ENCODE measurements around the gene TJP3. TPM values are rescaled to one million over a fixed set of nuclear protein-coding genes. Genes with fewer than 3 reads are reported as not detected.

TJP3 gene, protein sequence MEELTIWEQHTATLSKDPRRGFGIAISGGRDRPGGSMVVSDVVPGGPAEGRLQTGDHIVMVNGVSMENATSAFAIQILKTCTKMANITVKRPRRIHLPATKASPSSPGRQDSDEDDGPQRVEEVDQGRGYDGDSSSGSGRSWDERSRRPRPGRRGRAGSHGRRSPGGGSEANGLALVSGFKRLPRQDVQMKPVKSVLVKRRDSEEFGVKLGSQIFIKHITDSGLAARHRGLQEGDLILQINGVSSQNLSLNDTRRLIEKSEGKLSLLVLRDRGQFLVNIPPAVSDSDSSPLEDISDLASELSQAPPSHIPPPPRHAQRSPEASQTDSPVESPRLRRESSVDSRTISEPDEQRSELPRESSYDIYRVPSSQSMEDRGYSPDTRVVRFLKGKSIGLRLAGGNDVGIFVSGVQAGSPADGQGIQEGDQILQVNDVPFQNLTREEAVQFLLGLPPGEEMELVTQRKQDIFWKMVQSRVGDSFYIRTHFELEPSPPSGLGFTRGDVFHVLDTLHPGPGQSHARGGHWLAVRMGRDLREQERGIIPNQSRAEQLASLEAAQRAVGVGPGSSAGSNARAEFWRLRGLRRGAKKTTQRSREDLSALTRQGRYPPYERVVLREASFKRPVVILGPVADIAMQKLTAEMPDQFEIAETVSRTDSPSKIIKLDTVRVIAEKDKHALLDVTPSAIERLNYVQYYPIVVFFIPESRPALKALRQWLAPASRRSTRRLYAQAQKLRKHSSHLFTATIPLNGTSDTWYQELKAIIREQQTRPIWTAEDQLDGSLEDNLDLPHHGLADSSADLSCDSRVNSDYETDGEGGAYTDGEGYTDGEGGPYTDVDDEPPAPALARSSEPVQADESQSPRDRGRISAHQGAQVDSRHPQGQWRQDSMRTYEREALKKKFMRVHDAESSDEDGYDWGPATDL
- 5.3 TPM for total RNA-seq

DNA sequence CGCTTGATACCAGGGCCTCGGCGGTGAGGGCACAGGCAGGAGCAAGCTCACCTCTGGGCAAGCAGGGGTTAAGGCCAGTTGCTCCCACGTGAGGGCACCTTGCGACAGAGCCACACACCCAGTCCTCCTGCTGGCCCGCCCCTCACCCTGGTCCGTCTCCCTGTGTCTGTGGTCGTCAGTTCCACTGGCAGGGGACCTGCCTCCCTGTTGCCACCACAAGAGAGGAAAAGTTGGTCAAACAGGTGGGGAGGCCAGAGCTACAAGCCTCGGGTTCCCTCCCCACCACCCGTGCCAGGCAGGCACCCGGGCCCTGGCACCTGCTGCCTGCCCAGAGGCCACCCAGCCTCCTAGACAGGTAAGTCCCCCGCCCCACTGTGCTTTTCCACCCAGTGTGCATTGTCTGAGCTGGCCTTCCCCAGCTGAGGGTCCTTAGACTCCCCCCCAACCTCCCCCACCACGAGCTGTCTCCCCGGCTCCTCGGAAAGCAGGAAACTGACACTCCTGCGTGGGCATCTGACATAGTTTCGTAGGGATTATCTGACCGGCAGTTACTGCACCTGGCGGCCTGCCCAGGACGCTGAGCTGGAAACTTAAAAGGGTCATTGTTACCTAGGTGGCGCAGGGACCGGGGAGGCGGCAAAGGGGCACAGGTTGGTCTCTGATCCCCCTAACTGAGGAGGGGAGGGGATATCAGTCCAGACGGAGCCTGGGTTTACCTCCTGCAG lies at the start of gene TJP3:
TSS of gene TJP3 (plus strand) at position 178 of the 725 bp plus-strand sequence. CDS start 20,049 bp downstream, outside the sequence.

DNA sequence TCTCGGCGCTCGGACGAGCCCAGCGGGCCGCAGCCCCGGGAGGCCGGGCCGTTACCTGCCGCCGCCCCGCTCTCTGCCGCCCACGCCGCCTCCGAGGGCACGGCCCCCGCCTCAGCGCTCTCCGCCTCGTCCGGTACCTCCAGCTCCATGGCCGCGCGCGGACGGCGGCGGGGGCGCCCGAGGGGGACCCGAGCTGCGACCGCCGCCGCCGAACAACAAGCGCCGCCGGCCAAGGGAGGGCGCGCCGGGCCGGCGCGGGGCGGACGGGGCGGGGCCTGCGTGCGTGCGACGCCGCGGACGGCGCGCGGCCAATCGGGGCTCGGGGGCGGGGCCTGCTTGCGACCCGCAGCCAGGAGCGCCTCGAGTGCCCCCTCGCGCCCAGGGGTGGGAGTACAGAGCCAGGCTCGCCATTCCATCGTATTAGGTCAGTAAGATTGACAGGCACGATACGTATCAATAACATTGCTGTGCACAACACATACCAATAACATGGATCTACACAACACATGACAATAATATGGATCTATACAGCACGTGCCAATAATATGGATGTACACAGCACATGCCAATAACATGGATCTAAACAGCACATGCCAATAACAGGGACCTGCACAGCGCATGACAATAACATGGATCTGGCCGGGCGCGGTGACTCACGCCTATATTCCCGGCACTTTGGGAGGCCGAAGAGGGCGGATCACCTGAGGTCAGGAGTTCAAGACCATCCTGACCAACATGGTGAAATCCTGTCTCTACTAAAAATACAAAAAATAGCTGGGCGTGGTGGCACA lies 7.7 kb upstream of the TJP3 start, which contains the start of gene PIP5K1C:
TSS of gene PIP5K1C (minus strand) at position 227 of the 791 bp plus-strand sequence. CDS start at position 149, 78 bp downstream.

GRCh38 chr19:3761382-3762129 lies 53.4 kb downstream of the TJP3 start, which contains the start of gene APBA3:
TSS of gene APBA3 (minus strand) at chr19:3761692. CDS start at chr19:3760264, 1,428 bp downstream.

GRCh38 chr19:3762501-3763459 lies 54.6 kb downstream of the TJP3 start, which contains the start of gene MRPL54:
TSS of gene MRPL54 (plus strand) at chr19:3762682. CDS start at chr19:3762701, 19 bp downstream.

GRCh38 chr19:3771906-3772455 lies 63.8 kb downstream of the TJP3 start, which contains the start of gene RAX2:
TSS of gene RAX2 (minus strand) at chr19:3772228. CDS start at chr19:3771742, 486 bp downstream.

GRCh38 chr19:3785938-3786824 lies 78.0 kb downstream of the TJP3 start, which contains the start of gene MATK:
TSS of gene MATK (minus strand) at chr19:3786381. CDS start at chr19:3785135, 1,246 bp downstream.

Other genes starting within 250 kb of the TJP3 start
- gene SMIM24, start 227.9 kb upstream of the TJP3 start, total RNA-seq = 3.9 TPM
- 6.5 TPM for gene SMIM44, start 224.9 kb upstream of the TJP3 start, total RNA-seq
- gene DOHH, start 207.7 kb upstream of the TJP3 start, total RNA-seq = 12.1 TPM
- 56.4 TPM for gene FZR1, start 202.1 kb upstream of the TJP3 start, total RNA-seq
- not detected for gene TEKTIP1, start 169.2 kb upstream of the TJP3 start, total RNA-seq
- gene MFSD12, start 150.8 kb upstream of the TJP3 start, total RNA-seq = 34.4 TPM
- gene HMG20B, start 135.4 kb upstream of the TJP3 start, total RNA-seq = 60.3 TPM
- gene GIPC3, start 122.9 kb upstream of the TJP3 start, total RNA-seq = 0.60 TPM
- 2.0 TPM for gene TBXA2R, start 101.5 kb upstream of the TJP3 start, total RNA-seq
- 26.9 TPM for gene CACTIN, start 81.6 kb upstream of the TJP3 start, total RNA-seq
- gene PIP5K1C, start 7.9 kb upstream of the TJP3 start, total RNA-seq = 57.6 TPM
- gene APBA3, start 53.3 kb downstream of the TJP3 start, total RNA-seq = 33.3 TPM
- gene MRPL54, start 54.3 kb downstream of the TJP3 start, total RNA-seq = 36.6 TPM
- gene RAX2, start 63.8 kb downstream of the TJP3 start, total RNA-seq = 136 TPM
- 27.5 TPM for gene MATK, start 78.0 kb downstream of the TJP3 start, total RNA-seq
- 7.1 TPM for gene ZFR2, start 160.7 kb downstream of the TJP3 start, total RNA-seq
- gene ATCAY, start 172.3 kb downstream of the TJP3 start, total RNA-seq = 23.2 TPM
- 2.3 TPM for gene NMRK2, start 224.7 kb downstream of the TJP3 start, total RNA-seq

Data from camera-type eye (tissue), 1 donor.